GM19023 (cell line): Measurements from ENCODE around the gene PATJ.
"Not testable (repeated sequence)": the region's sequence is repeated elsewhere in the genome, so short reads cannot be mapped to it uniquely, and the experiment has no call there.

Source experiments
- ATAC-seq: cut with Tn5 transposase; IDR thresholded peaks from one replicate; pipeline ENCODE4 v1.9.1; 2021; ENCODE audit warnings: mild to moderate bottlenecking, moderate library complexity; ENCODE audit not compliant: unreplicated experiment

Gene PATJ

DNA sequence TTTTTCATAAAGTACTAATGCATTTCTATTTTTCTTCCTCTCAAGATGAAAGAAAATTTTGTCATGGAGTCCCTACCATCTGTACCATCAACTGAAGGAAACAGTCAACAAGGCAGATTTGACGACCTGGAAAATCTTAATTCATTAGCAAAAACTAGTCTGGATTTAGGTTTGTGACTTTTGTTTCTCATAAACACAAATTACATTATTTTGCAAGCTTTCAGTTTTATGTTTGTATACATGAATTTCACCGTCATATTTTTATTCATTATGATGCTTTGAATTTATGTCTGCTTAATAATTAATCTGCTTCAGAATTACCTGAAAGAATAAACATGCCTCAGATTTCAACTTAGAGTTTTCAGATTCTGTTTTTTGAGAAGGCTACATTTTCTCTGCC is 132.9 kb downstream of the PATJ start:
- no peak for ATAC-seq

DNA sequence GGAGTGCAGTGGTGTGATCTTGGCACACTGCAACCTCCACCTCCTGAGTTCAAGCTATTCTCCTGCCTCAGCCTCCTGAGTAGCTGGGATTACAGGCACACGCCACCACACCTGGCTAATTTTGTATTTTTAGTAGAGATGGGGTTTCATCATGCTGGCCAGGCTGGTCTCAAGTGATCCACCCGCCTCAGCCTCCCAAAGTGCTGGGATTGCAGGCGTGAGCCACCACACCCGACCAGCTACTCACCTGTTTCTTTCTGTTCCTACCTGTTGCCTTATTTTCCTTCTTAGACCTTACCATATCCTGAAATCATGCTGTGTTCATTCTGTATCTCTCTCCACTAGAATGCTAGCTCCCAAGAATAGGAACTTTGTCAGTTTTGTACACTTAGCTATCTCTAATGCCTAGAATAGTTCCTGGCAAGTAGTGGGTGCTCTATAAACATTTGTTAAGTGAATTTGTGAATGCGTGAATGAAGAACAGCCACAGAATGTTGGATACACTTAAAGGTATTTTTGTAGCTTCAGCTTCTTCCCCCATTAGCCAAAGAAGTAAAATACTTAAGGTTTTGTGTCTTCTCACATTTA is 137.7 kb downstream of the PATJ start:
- ATAC-seq, result not testable (repeated sequence)

DNA sequence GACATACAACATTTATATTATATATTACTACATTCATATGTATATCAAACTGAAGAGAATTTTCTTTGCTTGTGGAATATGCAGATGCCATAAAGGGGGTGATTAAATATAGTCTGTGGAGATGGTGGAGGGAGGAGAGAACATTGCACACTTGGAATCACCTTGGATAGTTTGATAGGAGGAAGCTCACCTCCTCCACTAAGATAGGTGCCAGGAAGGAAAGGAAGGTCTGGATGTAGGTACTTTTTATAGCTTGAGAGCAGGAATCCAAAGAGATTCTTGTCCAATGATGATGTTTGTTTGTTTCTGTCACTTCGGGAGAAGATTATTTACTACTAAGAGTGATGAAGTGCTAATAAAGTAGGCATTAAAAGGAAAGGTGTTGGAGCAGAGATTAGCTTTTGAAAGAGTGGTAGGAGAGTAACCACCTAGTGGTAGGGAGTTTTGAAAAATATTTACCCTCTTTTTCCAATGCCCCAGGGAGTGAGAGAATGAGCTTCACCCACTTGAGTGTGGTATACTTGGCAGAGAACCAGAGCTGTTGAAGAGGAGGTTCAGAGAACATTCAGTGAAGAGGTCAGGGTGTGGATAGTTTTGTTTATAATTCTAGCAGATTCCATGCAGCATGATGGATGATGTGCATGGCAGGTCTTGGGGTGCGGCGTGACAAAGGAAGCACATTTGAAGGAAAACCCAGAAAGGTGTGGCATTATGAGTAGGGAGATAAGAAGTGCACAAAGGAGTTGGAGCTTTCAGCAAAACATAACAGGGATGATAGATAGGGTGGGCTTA is 145.0 kb downstream of the PATJ start:
- no peak for ATAC-seq

GRCh38 chr1:61887931-61888564 is 145.8 kb downstream of the PATJ start:
- no peak for ATAC-seq

GRCh38 chr1:61888808-61889207 is 146.5 kb downstream of the PATJ start:
- no peak for ATAC-seq

DNA sequence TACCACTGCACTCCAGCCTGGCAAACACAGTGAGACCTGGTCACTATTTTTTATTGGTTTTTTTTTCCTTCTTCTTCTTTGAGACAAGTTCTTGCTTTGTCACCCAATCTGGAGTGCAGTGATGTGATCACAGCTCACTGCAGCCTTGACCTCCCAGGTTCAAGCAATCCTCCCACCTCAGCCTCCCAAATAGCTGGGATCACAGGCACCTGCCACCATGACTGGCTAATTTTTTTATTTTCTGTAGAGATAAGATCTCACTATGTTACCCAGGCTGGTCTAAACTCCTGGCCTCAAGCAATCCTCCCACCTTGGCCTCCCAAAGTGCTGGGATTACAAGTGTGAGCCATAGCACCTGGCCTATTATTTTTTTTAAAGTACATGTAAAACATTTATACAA is 148.2 kb downstream of the PATJ start:
- not testable (repeated sequence) for ATAC-seq

DNA sequence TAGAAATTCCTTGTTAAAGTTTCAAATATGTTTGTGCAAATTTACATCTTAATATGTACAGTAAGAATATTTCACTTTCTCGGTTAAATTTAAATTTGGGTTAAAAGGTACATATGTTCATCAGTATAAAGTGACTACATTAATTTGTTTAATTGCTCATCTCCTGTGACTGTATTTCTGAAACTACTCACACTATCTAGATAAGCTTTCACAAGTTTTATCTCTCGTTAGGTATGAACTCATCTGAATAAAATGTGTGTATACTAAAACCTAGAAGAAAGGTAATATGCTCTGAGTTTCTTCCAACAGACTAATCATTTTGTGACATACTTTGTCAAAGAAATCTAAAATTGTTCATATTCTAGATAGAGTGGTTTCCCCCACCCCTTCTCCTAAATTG is 150.7 kb downstream of the PATJ start:
- ATAC-seq, result no peak

DNA sequence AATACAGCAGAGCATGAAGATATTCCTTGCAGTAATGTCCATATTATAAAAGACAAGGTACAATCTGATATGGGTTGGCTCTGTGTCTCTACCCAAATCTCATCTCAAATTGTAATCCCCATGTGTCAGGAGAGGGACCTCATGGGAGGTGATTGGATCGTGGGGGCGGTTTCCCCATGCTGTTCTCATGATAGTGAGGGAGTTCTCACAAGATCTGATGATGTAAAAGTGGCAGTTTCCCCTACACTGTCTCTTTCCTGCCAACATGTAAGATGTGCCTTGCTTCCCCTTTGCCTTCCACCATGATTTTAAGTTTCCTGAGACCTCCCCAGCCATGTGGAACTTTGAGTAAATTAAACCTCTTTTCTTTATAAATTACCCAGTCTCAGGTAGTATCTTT is 152.0 kb downstream of the PATJ start:
- not testable (repeated sequence) for ATAC-seq

GRCh38 chr1:61895175-61895574 is 152.9 kb downstream of the PATJ start:
- ATAC-seq, result no peak

- ATAC-seq, result no peak
These were observed 156.4 kb downstream of the PATJ start for GRCh38 chr1:61898658-61899057.

- ATAC-seq, result no peak
These were observed 162.1 kb downstream of the PATJ start for GRCh38 chr1:61904354-61904753.

GRCh38 chr1:61907102-61907501 is 164.8 kb downstream of the PATJ start:
- ATAC-seq, result no peak

- ATAC-seq, result no peak
These were observed 167.8 kb downstream of the PATJ start for GRCh38 chr1:61910035-61910434.

DNA sequence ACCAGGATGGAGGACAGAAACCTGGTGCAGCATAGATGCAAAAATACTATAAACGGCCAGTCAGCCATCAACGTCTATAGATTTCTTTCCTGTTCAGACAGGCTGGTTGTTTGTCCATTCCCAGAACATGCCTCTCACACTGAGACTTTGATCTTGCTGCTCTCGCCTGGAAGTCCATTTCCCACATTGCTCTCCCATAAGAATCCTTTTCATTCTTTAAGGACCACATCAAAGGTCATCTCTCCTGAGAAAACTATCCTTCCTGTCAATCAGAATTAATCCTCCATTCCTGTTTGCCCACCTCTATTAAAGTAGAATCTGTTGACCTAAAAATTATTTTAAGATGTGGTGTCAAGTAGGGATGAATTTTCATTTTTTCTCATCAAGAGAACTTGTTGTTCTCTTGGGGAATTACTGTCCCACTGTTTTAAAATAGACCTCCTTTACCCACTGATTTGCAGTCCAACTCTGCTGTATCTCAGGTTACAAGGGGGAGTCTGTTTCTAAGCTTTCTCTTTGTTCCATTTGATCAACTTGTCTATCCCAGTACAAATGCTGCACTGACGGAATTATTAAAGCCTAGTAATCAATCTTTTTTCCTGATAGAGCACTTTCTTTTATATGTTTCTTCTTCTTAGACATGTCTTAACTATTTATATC is 172.7 kb downstream of the PATJ start:
- ATAC-seq, result no peak

DNA sequence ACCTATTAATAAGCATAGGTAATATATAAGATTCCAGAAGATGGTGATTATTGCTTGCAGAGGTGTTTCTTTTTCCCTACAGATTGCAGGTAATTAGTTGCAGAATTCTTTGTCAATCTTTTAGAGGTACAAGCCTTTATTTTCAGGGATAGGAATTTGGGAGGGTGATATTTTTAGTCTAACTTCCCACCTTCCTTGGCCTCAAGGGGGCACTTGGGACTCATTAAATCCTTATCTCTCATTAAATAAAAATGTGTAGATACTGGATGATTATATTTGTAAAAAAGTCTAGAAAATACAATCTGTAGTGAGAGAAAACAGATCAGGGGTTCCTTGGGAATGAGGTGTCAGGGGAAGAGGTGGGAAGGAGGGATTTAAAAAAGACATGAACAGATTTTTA is 179.2 kb downstream of the PATJ start:
- ATAC-seq, result no peak

GRCh38 chr1:61922950-61923480 is 180.7 kb downstream of the PATJ start:
- no peak for ATAC-seq

DNA sequence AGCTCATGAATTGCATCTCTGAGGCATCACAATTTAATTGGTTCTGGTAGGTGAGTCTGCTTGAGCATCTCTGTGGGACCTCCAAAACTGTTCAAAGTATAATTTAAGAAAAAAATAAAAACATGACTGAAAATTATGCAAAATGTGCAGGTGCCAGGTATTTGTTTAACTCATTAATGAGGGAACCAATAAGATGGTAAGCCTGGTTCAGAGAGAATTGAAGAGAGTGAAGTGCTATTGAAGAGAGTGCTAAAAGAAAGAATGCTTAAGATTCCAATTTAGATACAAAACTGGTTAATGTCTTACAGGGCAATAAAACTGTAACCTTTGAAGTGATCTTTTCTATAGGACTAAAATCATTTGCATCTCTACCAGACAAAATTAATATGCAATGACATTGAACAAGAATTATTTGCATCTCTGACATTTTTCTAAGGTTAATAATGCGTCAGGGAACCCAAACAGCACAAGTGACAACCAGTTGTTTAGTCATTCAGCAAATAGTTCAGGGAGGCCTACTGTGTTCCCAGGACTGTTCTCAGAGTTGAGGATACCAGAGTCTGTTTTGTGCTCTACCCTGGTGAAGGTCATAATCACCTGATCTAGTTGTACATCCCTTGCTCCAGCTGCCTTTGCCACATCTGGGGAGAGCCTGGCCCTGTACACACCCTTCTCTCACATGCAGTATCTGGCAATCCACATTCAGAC is 183.5 kb downstream of the PATJ start:
- no peak for ATAC-seq

- ATAC-seq, result no peak
These were observed 184.3 kb downstream of the PATJ start for GRCh38 chr1:61926597-61926996.

DNA sequence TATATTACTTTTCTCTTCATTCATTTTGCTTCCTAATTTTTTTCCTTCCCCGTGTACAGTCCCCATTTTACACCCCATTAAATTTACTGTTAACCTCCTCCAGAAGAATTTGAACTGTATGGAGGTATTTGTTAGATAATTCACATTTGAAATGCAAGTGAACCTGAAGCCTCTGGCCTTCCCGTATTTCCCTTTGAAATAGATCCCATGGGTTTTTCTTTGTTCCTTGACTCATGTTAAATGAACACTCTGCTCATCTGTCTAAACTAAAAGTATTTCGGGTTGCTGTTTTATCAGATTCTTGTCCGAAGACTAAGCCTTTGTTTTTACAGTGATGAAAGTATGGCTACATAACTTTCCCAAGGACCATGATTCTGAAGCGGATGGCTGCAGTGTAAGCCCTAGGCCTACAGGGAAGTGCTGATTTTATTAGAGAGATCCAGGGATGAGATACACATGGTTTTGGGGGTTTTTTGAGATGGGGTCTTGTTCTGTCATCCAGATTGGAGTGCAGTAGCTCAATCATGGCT is 187.9 kb downstream of the PATJ start:
- ATAC-seq, result no peak

DNA sequence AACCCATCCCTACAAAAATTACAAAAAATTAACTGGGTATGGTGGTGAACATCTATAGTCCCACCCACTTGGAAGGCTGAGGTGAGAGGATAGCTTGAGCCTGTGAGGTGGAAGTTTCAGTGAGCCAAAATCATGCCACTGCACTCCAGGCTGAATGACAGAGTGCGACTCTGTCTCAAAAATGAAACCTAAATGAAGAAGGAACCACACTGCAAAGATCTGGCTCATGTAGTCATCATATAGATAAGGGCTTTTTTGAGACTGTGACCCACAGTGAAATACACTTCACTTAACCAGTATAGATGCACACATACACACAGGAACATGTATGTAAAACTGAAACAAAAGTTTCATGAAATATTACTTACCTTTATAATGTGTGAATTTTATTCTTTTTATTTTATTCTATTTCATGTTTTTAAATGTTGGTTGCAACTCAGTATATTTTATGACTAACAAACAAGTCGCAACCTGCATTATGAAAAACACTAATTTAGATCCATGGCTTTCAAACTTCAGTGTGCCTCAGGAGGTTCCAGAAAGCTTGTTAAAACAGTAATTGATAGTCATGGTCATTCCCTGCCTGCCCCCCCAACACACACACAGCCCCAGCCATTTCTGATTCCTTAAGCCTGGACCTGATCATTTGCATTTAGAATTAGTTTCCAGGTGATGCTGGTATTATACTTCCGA is 189.5 kb downstream of the PATJ start:
- ATAC-seq, result no peak
